HG02642 (cell line): ENCODE data around the gene ELMO2.

Source experiments
- ATAC-seq: cut with Tn5 transposase; IDR thresholded peaks from one replicate; pipeline ENCODE4 v1.9.1; 2021; ENCODE audit warnings: mild to moderate bottlenecking; ENCODE audit not compliant: unreplicated experiment, poor library complexity

ELMO2 gene

GRCh38 chr20:46406200-46406985 is at the start of gene ELMO2:
ELMO2 (minus strand) TSS chr20:46406615; CDS start chr20:46394482, 12,133 bp downstream.
- peak; percentile 86 for ATAC-seq

- ATAC-seq = no peak
Measured at GRCh38 chr20:46455729-46456128, 49.3 kb upstream of the ELMO2 start.

GRCh38 chr20:46446851-46447250 is 40.4 kb upstream of the ELMO2 start:
- no peak for ATAC-seq

- no peak for ATAC-seq
Measured at GRCh38 chr20:46439837-46440236, 33.4 kb upstream of the ELMO2 start.

- no peak for ATAC-seq
Measured at GRCh38 chr20:46438156-46438750, 31.8 kb upstream of the ELMO2 start.

GRCh38 chr20:46435146-46435545 is 28.7 kb upstream of the ELMO2 start:
- ATAC-seq = no peak

- no peak for ATAC-seq
Measured at GRCh38 chr20:46434597-46434996, 28.2 kb upstream of the ELMO2 start.

GRCh38 chr20:46433051-46433450 is 26.6 kb upstream of the ELMO2 start:
- ATAC-seq = no peak

- ATAC-seq = no peak
Measured at GRCh38 chr20:46430921-46431712, 24.7 kb upstream of the ELMO2 start.

GRCh38 chr20:46427384-46427783 is 21.0 kb upstream of the ELMO2 start:
- no peak for ATAC-seq

- ATAC-seq = no peak
Measured at GRCh38 chr20:46423882-46424482, 17.6 kb upstream of the ELMO2 start.

- ATAC-seq = no peak
Measured at GRCh38 chr20:46423342-46423741, 16.9 kb upstream of the ELMO2 start.

- ATAC-seq = no peak
Measured at GRCh38 chr20:46420878-46421277, 14.5 kb upstream of the ELMO2 start.

- ATAC-seq = no peak
Measured at GRCh38 chr20:46419882-46420281, 13.5 kb upstream of the ELMO2 start.

- ATAC-seq = no peak
Measured at GRCh38 chr20:46416839-46417238, 10.4 kb upstream of the ELMO2 start.

GRCh38 chr20:46416421-46416820 is 10.0 kb upstream of the ELMO2 start:
- no peak for ATAC-seq

GRCh38 chr20:46415773-46416172 is 9.4 kb upstream of the ELMO2 start:
- no peak for ATAC-seq

GRCh38 chr20:46414608-46415007 is 8.2 kb upstream of the ELMO2 start:
- no peak for ATAC-seq

- ATAC-seq = no peak
Measured at GRCh38 chr20:46411637-46412036, 5.2 kb upstream of the ELMO2 start.

GRCh38 chr20:46408281-46408731 is 1.9 kb upstream of the ELMO2 start:
- ATAC-seq = no peak

- ATAC-seq = no peak
Measured at GRCh38 chr20:46407671-46407996, 1.2 kb upstream of the ELMO2 start.
